GM23338 (cell line): Measurements from ENCODE around the gene FOXK2.

Experiments
- CREB1 ChIP-seq: fragments of 250-450 bp; sonication (Bioruptor Pico); IDR thresholded peaks from 2 replicates; pipeline ENCODE4 v1.5.0; 2020; ENCODE audit warnings: low read depth, mild to moderate bottlenecking, moderate library complexity
- CTCF ChIP-seq, 2 experiments: fragments of 200-600 bp in 1 of 2; sonication (generic) in 1 of 2; conservative IDR thresholded peaks; 2 replicates each; pipeline versions ENCODE4 v1.5.1 to v1.6.1; 2016 to 2017; ENCODE audit warnings: antibody characterized with exemption in 2 of 2, low read depth in 2 of 2, mild to moderate bottlenecking in 2 of 2, moderate library complexity in 1 of 2
- ETS1 ChIP-seq: IDR thresholded peaks from 2 replicates; pipeline ENCODE4 v1.6.1; 2016; ENCODE audit warnings: antibody characterized with exemption
- EZH2 ChIP-seq: fragments of 200-600 bp; sonication (generic); IDR thresholded peaks from one replicate; pipeline ENCODE4 v1.8.0; 2017; ENCODE audit warnings: antibody characterized with exemption, mild to moderate bottlenecking, low read depth; ENCODE audit not compliant: unreplicated experiment
- EZH2phosphoT487 ChIP-seq: fragments of 200-600 bp; sonication (generic); IDR thresholded peaks from one replicate; pipeline ENCODE4 v1.8.1; 2018; ENCODE audit warnings: antibody characterized with exemption; ENCODE audit not compliant: unreplicated experiment
- JUNB ChIP-seq: IDR thresholded peaks from one replicate; pipeline ENCODE4 v1.6.1; 2016; ENCODE audit warnings: antibody characterized with exemption; ENCODE audit not compliant: unreplicated experiment
- POLR2AphosphoS5 ChIP-seq: IDR thresholded peaks from 2 replicates; pipeline ENCODE4 v1.6.1; 2016; ENCODE audit warnings: antibody characterized with exemption, low read depth
- REST ChIP-seq: IDR thresholded peaks from one replicate; pipeline ENCODE4 v1.6.1; 2018; ENCODE audit warnings: antibody characterized with exemption; ENCODE audit not compliant: unreplicated experiment
- STAT1 ChIP-seq: IDR thresholded peaks from one replicate; pipeline ENCODE4 v1.6.1; 2016; ENCODE audit warnings: antibody characterized with exemption; ENCODE audit not compliant: unreplicated experiment
- ZNF114 ChIP-seq: fragments of 250-450 bp; sonication (Bioruptor Pico); IDR thresholded peaks from 2 replicates; pipeline ENCODE4 v1.5.0; 2020; ENCODE audit warnings: mild to moderate bottlenecking, moderate library complexity
- ZNF462 ChIP-seq: fragments of 250-450 bp; sonication (Bioruptor Pico); IDR thresholded peaks from 2 replicates; pipeline ENCODE4 v1.5.0; 2020; ENCODE audit warnings: mild to moderate bottlenecking, moderate library complexity

- TF ChIP-seq CTCF (conservative IDR thresholded peaks at IDR 0.05; ENCODE audit: low read depth in 2 of 2) (no peak), EZH2 (no peak), CREB1 (CRISPR knock-in tag) (no peak), EZH2phosphoT487 (no peak), POLR2AphosphoS5 (no peak), STAT1 (no peak), REST (no peak), ZNF114 (CRISPR knock-in tag) (no peak), JUNB (no peak), ZNF462 (CRISPR knock-in tag) (no peak), ETS1 (no peak)
Observed at GRCh38 chr17:82534401-82534812, 14.9 kb downstream of the FOXK2 start.
